CD4-positive, alpha-beta memory T cell (primary cell): ENCODE data around the gene PDZK1IP1. TPM values are rescaled to one million over a fixed set of nuclear protein-coding genes. Genes with fewer than 3 reads are reported as not detected.
A peak's percentile ranks its signal among the peaks of the same experiment; 100 is the strongest.

Experiments
- CTCF ChIA-PET: fragments of 350-600 bp; sonication (Branson Sonifier 250); formaldehyde crosslinking; loops from one replicate; lab custom pipeline; 2021; ENCODE audit warnings: inconsistent platforms; ENCODE audit not compliant: partially characterized antibody; lab: Charles Lee
- POLR2A ChIA-PET: fragments of 350-600 bp; sonication (Branson Sonifier 250); formaldehyde crosslinking; loops from one replicate; lab custom pipeline; 2021; ENCODE audit not compliant: partially characterized antibody; lab: Charles Lee
- DNase-seq, 5 donors: peaks; one replicate each; pipeline versions ENCODE4 v3.0.0 to v3.0.0-alpha.2; 2020 to 2022; ENCODE audit warnings: mixed read lengths in 1 of 5
- H3K27ac ChIP-seq: one replicate; pipeline ENCODE4 v1.7.0; 2013; ENCODE audit warnings: low read depth, low read length
- H3K27me3 ChIP-seq: 2 replicates; pipeline ENCODE4 v1.7.0; 2013; ENCODE audit warnings: mild to moderate bottlenecking, low read length, moderate library complexity; ENCODE audit not compliant: insufficient read depth
- H3K36me3 ChIP-seq: 2 replicates; pipeline ENCODE4 v1.7.0; 2013; ENCODE audit warnings: mild to moderate bottlenecking, low read length, moderate library complexity; ENCODE audit not compliant: insufficient read depth
- H3K4me1 ChIP-seq: 2 replicates; pipeline ENCODE4 v1.7.0; 2013; ENCODE audit warnings: mild to moderate bottlenecking, low read length, moderate library complexity; ENCODE audit not compliant: insufficient read depth
- H3K4me3 ChIP-seq, 2 donors: one replicate each; pipeline ENCODE4 v1.7.0; 2013; ENCODE audit warnings: low read length in 2 of 2, mild to moderate bottlenecking in 1 of 2
- H3K9me3 ChIP-seq, 2 donors: one replicate each; pipeline ENCODE4 v1.7.0; 2013; ENCODE audit warnings: low read length in 2 of 2, control low read depth in 1 of 2; ENCODE audit not compliant: control insufficient read depth in 1 of 2
- H3K27ac Mint-ChIP-seq, 7 donors: one replicate each; pipeline ENCODE4 v1.8.0; 2020 to 2021; ENCODE audit warnings: mixed read lengths in 7 of 7, mild to moderate bottlenecking in 6 of 7, inconsistent platforms in 3 of 7, moderate library complexity in 3 of 7
- H3K27me3 Mint-ChIP-seq, 2 donors: one replicate each; pipeline ENCODE4 v1.8.0; 2020 to 2021; ENCODE audit warnings: mixed read lengths in 2 of 2
- H3K36me3 Mint-ChIP-seq, 2 donors: one replicate each; pipeline ENCODE4 v1.8.0; 2020 to 2021; ENCODE audit warnings: mixed read lengths in 2 of 2, inconsistent platforms in 1 of 2, mild to moderate bottlenecking in 1 of 2
- H3K4me1 Mint-ChIP-seq, 4 donors: one replicate each; pipeline ENCODE4 v1.8.0; 2020 to 2021; ENCODE audit warnings: mixed read lengths in 4 of 4, mild to moderate bottlenecking in 1 of 4
- H3K4me3 Mint-ChIP-seq, 8 donors: one replicate each; pipeline ENCODE4 v1.8.0; 2020 to 2021; ENCODE audit warnings: mixed read lengths in 8 of 8, mild to moderate bottlenecking in 7 of 8, moderate library complexity in 6 of 8, inconsistent platforms in 3 of 8
- H3K9me3 Mint-ChIP-seq, 8 donors: one replicate each; pipeline ENCODE4 v1.8.0; 2020 to 2021; ENCODE audit warnings: mixed read lengths in 8 of 8, mild to moderate bottlenecking in 5 of 8, inconsistent platforms in 3 of 8, moderate library complexity in 1 of 8
- intact Hi-C: fragments of 100-400 bp; cut with micrococcal nuclease; formaldehyde crosslinking; loops from one replicate; pipeline ENCODE4 v1.15.1; 2023
- polyA plus RNA-seq, 2 donors: library from polyadenylated mRNA; unstranded; fragments of 300-500 nt; fragmentation: Illumina TruSeq; gene quantifications; one replicate each; pipeline ENCODE4 v1.2.3, GENCODE V29; 2021
- total RNA-seq, 2 experiments: library from RNA; stranded (reverse); gene quantifications; one replicate each; pipeline ENCODE4 v1.2.3, GENCODE V29; 2021

The PDZK1IP1 gene
- total and polyA plus RNA-seq, 4 experiments from 2014 or later: not detected

GRCh38 chr1:47179017-47179987 is 10.5 kb downstream of the PDZK1IP1 start:
- no peaks in the 10 kb centered on the region for H3K36me3 Mint-ChIP-seq
- intact Hi-C loops: loop anchor here (5.0 kb wide), 1 partner anchor 533 kb away; no protein-coding TSS in a partner anchor

DNA sequence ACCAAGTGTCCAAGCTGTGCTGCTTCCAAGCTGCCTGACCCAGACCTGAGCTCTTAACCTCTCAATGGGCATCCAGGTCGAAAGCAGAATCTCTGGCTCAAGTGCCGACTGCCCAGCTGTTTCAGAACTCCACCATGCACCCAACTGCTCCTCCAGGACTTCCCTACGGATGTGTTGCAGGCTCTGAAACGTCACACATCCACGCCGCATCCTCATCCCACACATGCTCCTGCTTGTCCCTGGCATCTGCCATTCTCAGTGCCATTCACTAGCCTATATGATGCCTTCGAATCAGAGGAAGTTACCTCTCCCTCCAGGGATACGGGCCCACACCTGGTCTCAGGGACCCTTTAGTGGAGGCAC is 11.2 kb downstream of the PDZK1IP1 start:
- Histone ChIP-seq H3K27ac (no peak overlapping the region), H3K4me3 (no peak overlapping the region), H3K4me1 (peaks cover 7% of the 10 kb centered on the region), H3K36me3 (no peaks in the 10 kb centered on the region), H3K27me3 (peaks cover 10% of the 10 kb centered on the region), H3K9me3 (no peaks in the 10 kb centered on the region)
- no peak for DNase-seq
- peaks cover 18 to 42% of the 10 kb centered on the region in 2 donors for H3K27me3 Mint-ChIP-seq
- peak overlapping the region in 4 of 8 donors; percentile 15 to 88 (median 87) for H3K4me3 Mint-ChIP-seq
- H3K27ac Mint-ChIP-seq: peak overlapping the region in 1 of 7 donors; percentile 66
- H3K36me3 Mint-ChIP-seq: no peaks in the 10 kb centered on the region
- H3K4me1 Mint-ChIP-seq: peaks cover 9 to 17% (median 13%) of the 10 kb centered on the region in 4 donors
- POLR2A ChIA-PET: interaction anchor here (1.2 kb wide), 1 partner anchor 14 kb away, joined by 4 read pairs; no protein-coding TSS in a partner anchor
- intact Hi-C loops: loop anchor here (5.0 kb wide), 1 partner anchor 534 kb away; no protein-coding TSS in a partner anchor
- CTCF ChIA-PET: interaction anchor here (0.5 to 12.3 kb wide), 23 partner anchors 13 to 550 kb away, joined by 3 to 169 read pairs (median 6); partner anchors contain the start of genes FOXD2, PDZK1IP1 and STIL
- H3K9me3 Mint-ChIP-seq: peaks cover 0 to 1% (median 0%) of the 10 kb centered on the region in 8 donors

More at GRCh38 chr1:47179017-47179987, 10.5 kb downstream of the PDZK1IP1 start:
- Mint-ChIP-seq H3K27me3 (peaks cover 15 to 40% of the 10 kb centered on the region in 2 donors), H3K4me1 (peaks cover 9 to 17% (median 13%) of the 10 kb centered on the region in 4 donors), H3K9me3 (no peaks in the 10 kb centered on the region), H3K27ac (peak overlapping the region in 3 of 7 donors; percentile 32 to 75 (median 66)), H3K4me3 (peak overlapping the region; percentile 76 to 88 (median 86))
- Histone ChIP-seq H3K27me3 (peaks cover 10% of the 10 kb centered on the region), H3K36me3 (no peaks in the 10 kb centered on the region), H3K4me1 (peaks cover 7% of the 10 kb centered on the region), H3K27ac (no peak overlapping the region), H3K9me3 (no peaks in the 10 kb centered on the region), H3K4me3 (peak overlapping the region; percentile 34 to 53)
- CTCF ChIA-PET: interaction anchor here (0.5 to 12.3 kb wide), 25 partner anchors 12 to 549 kb away, joined by 3 to 169 read pairs (median 5); partner anchors contain the start of genes FOXD2, PDZK1IP1 and STIL
- peak; percentile 45 to 60 (median 58) for DNase-seq
- POLR2A ChIA-PET: interaction anchor here (1.2 kb wide), 1 partner anchor 13 kb away, joined by 4 read pairs; no protein-coding TSS in a partner anchor

DNA sequence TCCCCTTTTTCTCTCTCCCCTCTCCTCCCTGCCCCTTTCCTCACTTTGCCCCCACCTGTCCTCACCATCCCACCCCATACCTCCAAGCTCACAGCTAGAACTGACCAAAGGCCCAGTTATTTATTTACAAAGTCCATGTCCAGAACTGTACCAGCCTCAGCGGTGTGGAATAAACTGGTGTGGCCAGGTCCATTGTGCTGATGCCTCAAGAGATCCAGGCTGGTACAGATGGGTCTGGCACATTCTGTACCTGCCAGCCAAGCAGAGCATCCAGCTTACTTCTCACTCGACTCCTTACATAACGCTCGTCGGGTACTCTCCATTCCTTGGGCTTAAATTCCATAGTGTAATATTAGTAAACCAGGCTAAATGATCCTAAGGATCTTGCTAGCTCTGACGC is 11.8 kb downstream of the PDZK1IP1 start:
- Histone ChIP-seq H3K36me3 (no peaks in the 10 kb centered on the region), H3K27me3 (peaks cover 10% of the 10 kb centered on the region), H3K27ac (no peak overlapping the region), H3K4me1 (peaks cover 7% of the 10 kb centered on the region), H3K4me3 (no peak overlapping the region), H3K9me3 (no peaks in the 10 kb centered on the region)
- Mint-ChIP-seq H3K27ac (no peak overlapping the region), H3K27me3 (peaks cover 20 to 42% of the 10 kb centered on the region in 2 donors), H3K9me3 (peaks cover 0 to 4% (median 0%) of the 10 kb centered on the region in 8 donors), H3K36me3 (no peaks in the 10 kb centered on the region), H3K4me3 (no peak overlapping the region), H3K4me1 (peaks cover 9 to 17% (median 13%) of the 10 kb centered on the region in 4 donors)
- CTCF ChIA-PET: interaction anchor here (1.2 to 12.3 kb wide), 11 partner anchors 13 to 550 kb away, joined by 3 to 169 read pairs (median 7); partner anchors contain the start of genes FOXD2 and PDZK1IP1
- DNase-seq: no peak
- POLR2A ChIA-PET: no interaction called here
- intact Hi-C loops: loop anchor here (5.0 kb wide), 1 partner anchor 534 kb away; no protein-coding TSS in a partner anchor

GRCh38 chr1:47175227-47175934 is 14.5 kb downstream of the PDZK1IP1 start:
- peak; percentile 21 to 51 (median 36) for DNase-seq
- intact Hi-C loops: loop anchor here (5.0 kb wide), 1 partner anchor 537 kb away; no protein-coding TSS in a partner anchor
- Mint-ChIP-seq H3K36me3 (no peaks in the 10 kb centered on the region), H3K9me3 (peaks cover 0 to 12% (median 3%) of the 10 kb centered on the region in 8 donors), H3K27me3 (peaks cover 11 to 36% of the 10 kb centered on the region in 2 donors), H3K27ac (peak overlapping the region in 1 of 7 donors; percentile 48), H3K4me1 (peaks cover 9 to 17% (median 13%) of the 10 kb centered on the region in 4 donors), H3K4me3 (peak overlapping the region in 1 of 8 donors; percentile 49)
- CTCF ChIA-PET: interaction anchor here (0.7 to 12.3 kb wide), 8 partner anchors 9 to 553 kb away, joined by 3 to 169 read pairs (median 4); partner anchors contain the start of gene PDZK1IP1
- Histone ChIP-seq H3K4me3 (no peak overlapping the region), H3K36me3 (no peaks in the 10 kb centered on the region), H3K27ac (no peak overlapping the region), H3K4me1 (peaks cover 7% of the 10 kb centered on the region), H3K27me3 (peaks cover 10% of the 10 kb centered on the region), H3K9me3 (no peaks in the 10 kb centered on the region)
- POLR2A ChIA-PET: no interaction called here

- Mint-ChIP-seq H3K4me1 (peaks cover 9 to 15% (median 12%) of the 10 kb centered on the region in 4 donors), H3K4me3 (no peak overlapping the region), H3K27ac (no peak overlapping the region), H3K9me3 (peaks cover 0 to 12% (median 3%) of the 10 kb centered on the region in 8 donors), H3K27me3 (peaks cover 11 to 31% of the 10 kb centered on the region in 2 donors), H3K36me3 (no peaks in the 10 kb centered on the region)
- peaks cover 6% of the 10 kb centered on the region for H3K27me3 ChIP-seq
- no peak overlapping the region for H3K27ac ChIP-seq
- H3K9me3 ChIP-seq: no peaks in the 10 kb centered on the region
- DNase-seq: no peak
- CTCF ChIA-PET: interaction anchor here (1.0 to 12.3 kb wide), 7 partner anchors 8 to 553 kb away, joined by 3 to 169 read pairs (median 4); partner anchors contain the start of gene PDZK1IP1
- peaks cover 6% of the 10 kb centered on the region for H3K4me1 ChIP-seq
- no peaks in the 10 kb centered on the region for H3K36me3 ChIP-seq
- intact Hi-C loops: loop anchor here (5.0 kb wide), 1 partner anchor 538 kb away; no protein-coding TSS in a partner anchor
- POLR2A ChIA-PET: no interaction called here
- H3K4me3 ChIP-seq: no peak overlapping the region
These were observed 15.2 kb downstream of the PDZK1IP1 start for GRCh38 chr1:47174656-47175020.

GRCh38 chr1:47172782-47173181 is 17.1 kb downstream of the PDZK1IP1 start:
- no peak overlapping the region for H3K4me3 Mint-ChIP-seq
- Histone ChIP-seq H3K36me3 (no peaks in the 10 kb centered on the region), H3K4me1 (no peaks in the 10 kb centered on the region), H3K9me3 (no peaks in the 10 kb centered on the region), H3K27ac (no peak overlapping the region), H3K4me3 (no peak overlapping the region), H3K27me3 (peaks cover 4% of the 10 kb centered on the region)
- H3K4me1 Mint-ChIP-seq: peaks cover 4 to 6% (median 5%) of the 10 kb centered on the region in 4 donors
- peaks cover 16 to 35% of the 10 kb centered on the region in 2 donors for H3K27me3 Mint-ChIP-seq
- no peak overlapping the region for H3K27ac Mint-ChIP-seq
- ChIA-PET POLR2A (no interaction called here), CTCF (interaction anchor here (0.6 to 12.3 kb wide), 2 partner anchors 10 to 19 kb away, joined by 3 to 169 read pairs; partner anchors contain the start of gene PDZK1IP1)
- peaks cover 0 to 12% (median 4%) of the 10 kb centered on the region in 8 donors for H3K9me3 Mint-ChIP-seq
- H3K36me3 Mint-ChIP-seq: no peaks in the 10 kb centered on the region
- intact Hi-C loops: no loop called here
- no peak for DNase-seq
